Measurements from ENCODE around the gene DCAF5. TPM values are rescaled to one million over a fixed set of nuclear protein-coding genes. Genes with fewer than 3 reads are reported as not detected.

The DCAF5 gene
- total RNA-seq, 2 donors from 2014 or later = 20.5 to 25.4 TPM

DNA sequence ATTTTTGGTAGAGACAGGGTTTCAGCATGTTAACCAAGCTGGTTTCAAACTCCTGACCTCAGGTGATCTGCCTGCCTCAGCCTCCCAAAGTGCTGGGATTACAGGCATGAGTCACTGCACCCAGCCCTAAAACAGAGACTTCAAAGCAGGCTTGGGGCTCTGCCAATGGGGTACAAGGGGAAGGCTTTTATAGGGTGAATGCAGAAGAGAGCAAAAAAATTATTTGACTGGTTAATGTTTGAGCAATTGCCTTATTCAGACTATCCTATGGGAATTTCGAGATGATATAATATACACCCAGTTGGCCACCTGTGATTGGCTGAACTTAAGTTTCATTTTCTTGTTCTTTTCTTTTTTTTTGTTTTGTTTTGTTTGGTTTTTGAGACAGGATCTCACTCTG lies 142.3 kb downstream of the DCAF5 start:
- Histone ChIP-seq H3K36me3 (replicated peaks in 1 of 2; ENCODE audit: insufficient read depth in 1 of 2, low read depth in 2 of 2) (no peaks in the 10 kb centered on the region), H3K27ac (no peak overlapping the region), H3K9me3 (no peaks in the 10 kb centered on the region), H3K27me3 (no peaks in the 10 kb centered on the region), H3K4me1 (no peaks in the 10 kb centered on the region), H3K4me3 (no peak overlapping the region)
- no peak for ATAC-seq
- WGBS, 2 donors = 83 to 85% methylated on average over 1 of the region's 1 CpG
- TF ChIP-seq, protein P1, sequence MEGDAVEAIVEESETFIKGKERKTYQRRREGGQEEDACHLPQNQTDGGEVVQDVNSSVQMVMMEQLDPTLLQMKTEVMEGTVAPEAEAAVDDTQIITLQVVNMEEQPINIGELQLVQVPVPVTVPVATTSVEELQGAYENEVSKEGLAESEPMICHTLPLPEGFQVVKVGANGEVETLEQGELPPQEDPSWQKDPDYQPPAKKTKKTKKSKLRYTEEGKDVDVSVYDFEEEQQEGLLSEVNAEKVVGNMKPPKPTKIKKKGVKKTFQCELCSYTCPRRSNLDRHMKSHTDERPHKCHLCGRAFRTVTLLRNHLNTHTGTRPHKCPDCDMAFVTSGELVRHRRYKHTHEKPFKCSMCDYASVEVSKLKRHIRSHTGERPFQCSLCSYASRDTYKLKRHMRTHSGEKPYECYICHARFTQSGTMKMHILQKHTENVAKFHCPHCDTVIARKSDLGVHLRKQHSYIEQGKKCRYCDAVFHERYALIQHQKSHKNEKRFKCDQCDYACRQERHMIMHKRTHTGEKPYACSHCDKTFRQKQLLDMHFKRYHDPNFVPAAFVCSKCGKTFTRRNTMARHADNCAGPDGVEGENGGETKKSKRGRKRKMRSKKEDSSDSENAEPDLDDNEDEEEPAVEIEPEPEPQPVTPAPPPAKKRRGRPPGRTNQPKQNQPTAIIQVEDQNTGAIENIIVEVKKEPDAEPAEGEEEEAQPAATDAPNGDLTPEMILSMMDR (IDR thresholded peaks at IDR 0.05) = no peak
- TF ChIP-seq POLR2A (IDR thresholded peaks at IDR 0.05) = no peak
- no peak for DNase-seq
- intact Hi-C loops (cut with DNase I) = no loop called here

GRCh38 chr14:69008421-69008884 lies 144.5 kb downstream of the DCAF5 start:
- Histone ChIP-seq H3K27ac (no peak overlapping the region), H3K4me3 (no peak overlapping the region), H3K9me3 (no peaks in the 10 kb centered on the region), H3K36me3 (replicated peaks in 1 of 2; ENCODE audit: insufficient read depth in 1 of 2, low read depth in 2 of 2) (no peaks in the 10 kb centered on the region), H3K27me3 (no peaks in the 10 kb centered on the region), H3K4me1 (no peaks in the 10 kb centered on the region)
- DNase-seq = no peak
- TF ChIP-seq, protein P1 (IDR thresholded peaks at IDR 0.05) = no peak
- TF ChIP-seq POLR2A (IDR thresholded peaks at IDR 0.05) = no peak
- no peak for ATAC-seq
- 68 to 70% methylated on average over 1 of the region's 1 CpG for WGBS, 2 donors
- intact Hi-C loops (cut with DNase I) = no loop called here

DNA sequence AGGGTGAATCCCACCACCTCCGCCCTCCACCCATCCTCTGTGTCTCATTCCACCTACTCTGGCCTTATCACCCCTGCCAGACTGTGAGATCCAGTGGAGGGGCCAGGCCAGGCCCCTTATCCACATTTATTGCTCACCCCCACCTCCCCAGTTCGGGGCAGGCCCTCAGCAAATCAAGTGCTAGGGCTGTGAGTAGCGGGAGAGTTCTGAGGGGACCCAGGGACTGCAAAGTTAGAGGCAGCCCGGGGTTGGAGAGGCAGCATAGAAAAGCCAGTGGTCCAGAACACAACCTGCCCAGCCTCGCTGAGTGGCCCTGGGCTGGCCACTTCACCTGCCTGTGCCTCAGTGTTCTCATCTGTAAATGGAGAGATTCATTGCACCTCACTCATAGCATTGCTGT lies 146.6 kb downstream of the DCAF5 start:
- 82 to 93% methylated on average over 4 of the region's 5 CpGs for WGBS, 2 donors
- no peaks in the 10 kb centered on the region for H3K36me3 ChIP-seq (replicated peaks in 1 of 2; ENCODE audit: insufficient read depth in 1 of 2, low read depth in 2 of 2)
- H3K27me3 ChIP-seq = no peaks in the 10 kb centered on the region
- intact Hi-C loops (cut with DNase I) = no loop called here
- no peak overlapping the region for H3K27ac ChIP-seq
- no peak for DNase-seq
- H3K4me3 ChIP-seq = no peak overlapping the region
- ATAC-seq = no peak
- H3K9me3 ChIP-seq = no peaks in the 10 kb centered on the region
- TF ChIP-seq, protein P1 (IDR thresholded peaks at IDR 0.05) = no peak
- TF ChIP-seq POLR2A (IDR thresholded peaks at IDR 0.05) = no peak
- H3K4me1 ChIP-seq = no peaks in the 10 kb centered on the region

DNA sequence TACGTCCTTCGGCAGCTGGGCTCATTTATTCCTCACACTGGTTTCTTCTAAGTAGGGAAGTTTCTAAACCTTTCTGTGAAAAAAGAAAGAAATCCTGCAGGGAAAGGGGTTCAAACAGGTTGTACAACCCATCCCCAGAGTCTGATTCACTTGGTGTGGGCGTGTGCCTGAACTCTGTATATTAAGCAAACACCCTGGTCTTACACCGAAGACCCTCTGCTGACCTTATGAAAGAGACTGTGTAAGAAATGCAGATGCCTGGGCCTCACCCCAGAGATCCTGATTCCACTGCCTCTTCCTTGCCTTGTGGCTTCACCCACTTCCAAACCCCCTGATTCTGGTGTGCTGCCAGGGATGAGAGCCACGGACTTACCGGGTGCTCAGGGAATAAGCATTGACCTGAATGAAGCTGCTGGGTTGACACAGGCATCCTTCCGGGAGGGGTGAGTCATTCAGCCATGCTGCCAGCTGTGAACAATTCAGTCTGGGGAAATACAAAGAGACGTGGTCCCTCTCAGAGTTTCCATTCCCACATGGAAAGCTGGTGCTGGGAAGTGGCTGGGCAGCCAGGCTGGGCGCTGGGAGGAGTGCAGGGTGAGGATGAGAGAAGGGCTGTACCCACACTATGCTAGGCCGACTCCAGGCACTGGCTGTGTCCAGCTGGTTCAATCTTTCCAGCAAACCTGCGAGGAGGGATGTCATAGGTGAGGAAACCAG lies 147.3 kb downstream of the DCAF5 start:
- no peak overlapping the region for H3K27ac ChIP-seq
- TF ChIP-seq POLR2A (IDR thresholded peaks at IDR 0.05) = no peak
- TF ChIP-seq, protein P1 (IDR thresholded peaks at IDR 0.05) = no peak
- no peaks in the 10 kb centered on the region for H3K36me3 ChIP-seq (replicated peaks in 1 of 2; ENCODE audit: insufficient read depth in 1 of 2, low read depth in 2 of 2)
- no peaks in the 10 kb centered on the region for H3K4me1 ChIP-seq
- intact Hi-C loops (cut with DNase I) = no loop called here
- no peaks in the 10 kb centered on the region for H3K9me3 ChIP-seq
- H3K4me3 ChIP-seq = no peak overlapping the region
- peak; percentile 61 for ATAC-seq
- WGBS, 2 donors = 59 to 60% methylated on average over 9 to 11 of the region's 11 CpGs
- DNase-seq = peak; percentile 32 to 57 (median 49)
- no peaks in the 10 kb centered on the region for H3K27me3 ChIP-seq
